GM10847 (cell line): Measurements from ENCODE around the gene CRNKL1.

Experiments
- POLR2A ChIP-seq: IDR thresholded peaks from 2 replicates; pipeline ENCODE4 v1.6.1; 2011; ENCODE audit not compliant: insufficient read length; ENCODE audit errors: extremely low read depth

CRNKL1 gene

GRCh38 chr20:20052074-20052970, at the start of gene CRNKL1, which contains the start of gene CFAP61:
Gene CRNKL1, minus strand, starts transcription at chr20:20052466. Its CDS starts 124 bp downstream, at chr20:20052342.
Gene CFAP61, plus strand, starts transcription at chr20:20052532. Its CDS starts 4,122 bp downstream, at chr20:20056654.
- peak; percentile 67 for TF ChIP-seq POLR2A

- no peak for TF ChIP-seq POLR2A
These were observed 48.6 kb upstream of the CRNKL1 start for GRCh38 chr20:20100881-20101280.

- TF ChIP-seq POLR2A = no peak
These were observed 44.2 kb upstream of the CRNKL1 start for GRCh38 chr20:20096421-20096820.

- TF ChIP-seq POLR2A = no peak
These were observed 43.0 kb upstream of the CRNKL1 start for GRCh38 chr20:20095114-20095872.

- TF ChIP-seq POLR2A = no peak
These were observed 42.1 kb upstream of the CRNKL1 start for GRCh38 chr20:20094410-20094809.

GRCh38 chr20:20092827-20093226, 40.6 kb upstream of the CRNKL1 start:
- no peak for TF ChIP-seq POLR2A

- no peak for TF ChIP-seq POLR2A
These were observed 37.7 kb upstream of the CRNKL1 start for GRCh38 chr20:20089939-20090338.

GRCh38 chr20:20089018-20089417, 36.8 kb upstream of the CRNKL1 start:
- no peak for TF ChIP-seq POLR2A

- TF ChIP-seq POLR2A = no peak
These were observed 33.5 kb upstream of the CRNKL1 start for GRCh38 chr20:20085812-20086211.

GRCh38 chr20:20085071-20085470, 32.8 kb upstream of the CRNKL1 start:
- TF ChIP-seq POLR2A = no peak

- no peak for TF ChIP-seq POLR2A
These were observed 32.1 kb upstream of the CRNKL1 start for GRCh38 chr20:20084296-20084752.

- TF ChIP-seq POLR2A = no peak
These were observed 31.5 kb upstream of the CRNKL1 start for GRCh38 chr20:20083807-20084206.

- no peak for TF ChIP-seq POLR2A
These were observed 27.0 kb upstream of the CRNKL1 start for GRCh38 chr20:20079102-20079784.

GRCh38 chr20:20078041-20078440, 25.8 kb upstream of the CRNKL1 start:
- TF ChIP-seq POLR2A = no peak
